Thyroid gland (tissue), 4 donors: ENCODE data around the gene GALE. TPM values are rescaled to one million over a fixed set of nuclear protein-coding genes. Genes with fewer than 3 reads are reported as not detected.

Experiments used
- DNase-seq, 2 donors: peaks; one replicate each; pipeline ENCODE4 v3.0.0-alpha.2; 2019
- H3K27ac ChIP-seq, 3 donors: fragments of 200-600 bp; sonication (generic); 1 replicate in 2 of 3; 2 replicates in 1 of 3; pipeline ENCODE4 v1.5.1; 2016 to 2019; ENCODE audit warnings: mild to moderate bottlenecking in 1 of 3, moderate library complexity in 1 of 3
- H3K27me3 ChIP-seq: fragments of 200-600 bp; sonication (generic); one replicate; pipeline ENCODE4 v1.5.1; 2019
- H3K36me3 ChIP-seq, 2 donors: fragments of 200-600 bp; sonication (generic); one replicate each; pipeline ENCODE4 v1.5.1; 2016 to 2019
- H3K4me1 ChIP-seq, 2 donors: fragments of 200-600 bp; sonication (generic); one replicate each; pipeline ENCODE4 v1.5.1; 2017 to 2019
- H3K4me3 ChIP-seq, 3 donors: fragments of 200-600 bp; sonication (generic); replicated peaks in 1 of 3; 1 replicate in 2 of 3; 2 replicates in 1 of 3; pipeline ENCODE4 v1.5.1; 2016; ENCODE audit warnings: mild to moderate bottlenecking in 1 of 3
- H3K9me3 ChIP-seq: fragments of 200-600 bp; sonication (generic); one replicate; pipeline ENCODE4 v1.5.1; 2017
- POLR2A ChIP-seq, 2 donors: fragments of 450-650 bp; IDR thresholded peaks; one replicate each; pipeline ENCODE4 v1.6.1; 2017; ENCODE audit warnings: antibody characterized with exemption in 2 of 2, mild to moderate bottlenecking in 2 of 2, moderate library complexity in 1 of 2
- WGBS, 2 donors: methylation state at CpG; one replicate each; pipeline ENCODE4 v1.1.5; 2017; 5-methylcytosine and 5-hydroxymethylcytosine counted together
- intact Hi-C: fragments of 100-400 bp; cut with DNase I; formaldehyde crosslinking; loops from one replicate; pipeline ENCODE4 v1.15.1; 2023
- total RNA-seq, 4 donors: library from RNA; depleted of rRNA; stranded (reverse); fragments of >200 nt; gene quantifications; one replicate each; pipeline ENCODE4 v1.2.3, GENCODE V29; 2016
- TF ChIP-seq, protein P1 (sequence below), 6 experiments: fragments of 200-600 bp in 3 of 6; fragments of 450-650 bp in 3 of 6; sonication (generic) in 3 of 6; IDR thresholded peaks; one replicate each; pipeline ENCODE4 v1.5.1; 2016 to 2019; ENCODE audit warnings: antibody characterized with exemption in 6 of 6, mild to moderate bottlenecking in 2 of 6, inconsistent platforms in 1 of 6, moderate library complexity in 1 of 6

GALE gene
- total RNA-seq, 4 donors from 2014 or later, result 4.6 to 12.6 (median 8.4) TPM

DNA sequence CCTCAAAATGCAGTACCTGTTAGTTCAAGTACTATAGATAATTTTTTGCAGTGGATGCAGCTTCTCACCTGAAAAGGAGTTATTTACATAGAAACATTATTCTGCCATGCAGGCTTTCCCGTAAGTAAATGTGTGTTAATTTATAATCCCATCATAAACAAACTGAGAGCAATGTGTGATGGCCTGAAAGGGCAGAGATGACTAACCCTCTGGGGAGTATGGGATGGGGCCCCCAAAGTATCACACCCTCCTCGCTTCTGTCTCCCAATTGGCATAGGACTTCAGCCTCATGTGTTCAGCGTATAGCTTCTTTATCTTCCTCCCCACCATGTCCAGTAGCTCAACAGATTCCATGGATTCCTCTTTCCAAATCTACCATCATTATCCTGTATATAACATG is 17.1 kb upstream of the GALE start:
- WGBS, 2 donors, result 93 to 95% methylated on average over 3 of the region's 3 CpGs
- intact Hi-C loops, result loop anchor here (10.0 kb wide), 1 partner anchor 97 kb away; the partner anchor contains the start of gene CNR2
- peaks cover 49 to 53% of the 10 kb centered on the region in 2 donors for H3K36me3 ChIP-seq

DNA sequence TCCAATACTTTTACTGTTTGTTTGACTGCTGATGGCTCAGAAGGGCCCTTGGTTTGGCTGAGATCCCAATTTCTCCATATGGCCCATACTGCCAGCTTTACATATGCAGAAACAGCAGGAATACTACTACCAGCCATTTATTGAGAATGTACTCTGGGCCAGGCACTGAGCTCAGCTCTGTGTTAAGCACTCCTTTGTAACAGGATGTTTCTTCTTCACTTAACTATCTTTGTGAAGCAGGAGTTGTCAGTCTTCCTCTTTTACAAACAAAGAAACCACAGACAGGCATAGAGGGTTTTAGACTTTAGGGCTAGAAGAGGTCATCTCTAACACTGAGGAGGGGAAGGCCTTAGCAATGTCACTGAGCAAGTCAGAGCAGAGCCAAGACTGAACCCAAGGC is 16.4 kb upstream of the GALE start:
- DNase-seq, result no peak
- Histone ChIP-seq H3K9me3 (no peaks in the 10 kb centered on the region), H3K4me1 (no peaks in the 10 kb centered on the region), H3K27ac (no peak overlapping the region), H3K27me3 (no peaks in the 10 kb centered on the region), H3K4me3 (no peak overlapping the region), H3K36me3 (peaks cover 56 to 60% of the 10 kb centered on the region in 2 donors)
- TF ChIP-seq, protein P1, sequence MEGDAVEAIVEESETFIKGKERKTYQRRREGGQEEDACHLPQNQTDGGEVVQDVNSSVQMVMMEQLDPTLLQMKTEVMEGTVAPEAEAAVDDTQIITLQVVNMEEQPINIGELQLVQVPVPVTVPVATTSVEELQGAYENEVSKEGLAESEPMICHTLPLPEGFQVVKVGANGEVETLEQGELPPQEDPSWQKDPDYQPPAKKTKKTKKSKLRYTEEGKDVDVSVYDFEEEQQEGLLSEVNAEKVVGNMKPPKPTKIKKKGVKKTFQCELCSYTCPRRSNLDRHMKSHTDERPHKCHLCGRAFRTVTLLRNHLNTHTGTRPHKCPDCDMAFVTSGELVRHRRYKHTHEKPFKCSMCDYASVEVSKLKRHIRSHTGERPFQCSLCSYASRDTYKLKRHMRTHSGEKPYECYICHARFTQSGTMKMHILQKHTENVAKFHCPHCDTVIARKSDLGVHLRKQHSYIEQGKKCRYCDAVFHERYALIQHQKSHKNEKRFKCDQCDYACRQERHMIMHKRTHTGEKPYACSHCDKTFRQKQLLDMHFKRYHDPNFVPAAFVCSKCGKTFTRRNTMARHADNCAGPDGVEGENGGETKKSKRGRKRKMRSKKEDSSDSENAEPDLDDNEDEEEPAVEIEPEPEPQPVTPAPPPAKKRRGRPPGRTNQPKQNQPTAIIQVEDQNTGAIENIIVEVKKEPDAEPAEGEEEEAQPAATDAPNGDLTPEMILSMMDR (IDR thresholded peaks at IDR 0.05), result no peak
- TF ChIP-seq POLR2A (IDR thresholded peaks at IDR 0.05), result no peak
- intact Hi-C loops, result loop anchor here (10.0 kb wide), 1 partner anchor 98 kb away; the partner anchor contains the start of gene CNR2

More for the DNA sequence above, 17.1 kb upstream of the GALE start:
- no peak for DNase-seq
- Histone ChIP-seq H3K27ac (no peak overlapping the region), H3K9me3 (no peaks in the 10 kb centered on the region), H3K4me1 (no peaks in the 10 kb centered on the region), H3K27me3 (no peaks in the 10 kb centered on the region), H3K4me3 (no peak overlapping the region)
- no peak for TF ChIP-seq POLR2A (IDR thresholded peaks at IDR 0.05)
- TF ChIP-seq, protein P1 (IDR thresholded peaks at IDR 0.05), result no peak

DNA sequence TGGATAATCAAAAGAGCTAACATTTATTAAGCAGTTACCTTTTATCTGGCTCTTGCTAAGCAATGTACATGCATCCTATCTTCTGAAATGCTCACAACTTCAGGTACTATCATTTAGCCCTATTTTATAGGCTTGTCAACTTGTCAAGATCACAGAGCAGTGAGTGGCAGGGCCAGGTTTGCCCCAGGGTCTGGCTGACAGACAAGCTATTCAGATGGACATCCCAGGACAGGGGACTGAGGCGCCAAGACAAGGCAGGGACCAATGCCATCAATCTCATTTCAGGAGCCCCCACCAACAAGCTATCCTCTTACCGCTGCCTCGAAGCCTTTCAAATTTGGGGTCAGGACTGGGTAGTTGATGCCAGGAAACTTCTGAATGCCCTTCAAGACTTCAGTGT is 15.8 kb upstream of the GALE start:
- no peak overlapping the region for H3K4me3 ChIP-seq
- WGBS, 2 donors, result 82 to 94% methylated on average over 3 of the region's 3 CpGs
- intact Hi-C loops, result loop anchor here (10.0 kb wide), 1 partner anchor 98 kb away; the partner anchor contains the start of gene CNR2
- H3K27me3 ChIP-seq, result no peaks in the 10 kb centered on the region
- no peaks in the 10 kb centered on the region for H3K9me3 ChIP-seq
- no peak overlapping the region for H3K27ac ChIP-seq
- no peak for TF ChIP-seq POLR2A (IDR thresholded peaks at IDR 0.05)
- TF ChIP-seq, protein P1 (IDR thresholded peaks at IDR 0.05), result no peak
- peaks cover 56 to 63% of the 10 kb centered on the region in 2 donors for H3K36me3 ChIP-seq
- DNase-seq, result no peak
- no peaks in the 10 kb centered on the region for H3K4me1 ChIP-seq

DNA sequence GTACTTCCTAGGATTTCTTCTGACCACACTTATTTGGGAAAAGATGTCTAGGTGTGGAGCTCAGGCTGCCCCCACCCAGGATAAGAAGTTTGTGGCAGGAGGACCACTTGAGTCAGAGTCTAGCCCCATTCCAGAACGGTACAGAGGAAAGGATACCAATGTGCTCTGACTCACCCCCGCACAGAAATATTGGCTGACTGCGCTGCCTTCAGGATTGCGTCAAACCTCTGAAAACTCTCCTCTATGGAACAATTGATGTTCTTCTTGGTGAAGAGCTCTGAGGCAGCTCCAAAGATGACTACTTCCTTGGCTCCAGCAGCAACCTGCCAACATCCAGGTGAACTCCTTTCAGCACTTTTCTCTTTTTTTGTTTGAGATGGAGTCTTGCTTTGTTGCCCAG is 13.5 kb upstream of the GALE start:
- 92 to 98% methylated on average over 4 of the region's 4 CpGs for WGBS, 2 donors
- intact Hi-C loops, result loop anchor here (10.0 kb wide), 1 partner anchor 101 kb away; the partner anchor contains the start of gene CNR2
- no peak overlapping the region for H3K4me3 ChIP-seq
- H3K27ac ChIP-seq, result no peak overlapping the region
- no peaks in the 10 kb centered on the region for H3K27me3 ChIP-seq
- H3K4me1 ChIP-seq, result no peaks in the 10 kb centered on the region
- TF ChIP-seq, protein P1 (IDR thresholded peaks at IDR 0.05), result no peak
- TF ChIP-seq POLR2A (IDR thresholded peaks at IDR 0.05), result no peak
- no peaks in the 10 kb centered on the region for H3K9me3 ChIP-seq
- no peak for DNase-seq
- H3K36me3 ChIP-seq, result peaks cover 51 to 63% of the 10 kb centered on the region in 2 donors

DNA sequence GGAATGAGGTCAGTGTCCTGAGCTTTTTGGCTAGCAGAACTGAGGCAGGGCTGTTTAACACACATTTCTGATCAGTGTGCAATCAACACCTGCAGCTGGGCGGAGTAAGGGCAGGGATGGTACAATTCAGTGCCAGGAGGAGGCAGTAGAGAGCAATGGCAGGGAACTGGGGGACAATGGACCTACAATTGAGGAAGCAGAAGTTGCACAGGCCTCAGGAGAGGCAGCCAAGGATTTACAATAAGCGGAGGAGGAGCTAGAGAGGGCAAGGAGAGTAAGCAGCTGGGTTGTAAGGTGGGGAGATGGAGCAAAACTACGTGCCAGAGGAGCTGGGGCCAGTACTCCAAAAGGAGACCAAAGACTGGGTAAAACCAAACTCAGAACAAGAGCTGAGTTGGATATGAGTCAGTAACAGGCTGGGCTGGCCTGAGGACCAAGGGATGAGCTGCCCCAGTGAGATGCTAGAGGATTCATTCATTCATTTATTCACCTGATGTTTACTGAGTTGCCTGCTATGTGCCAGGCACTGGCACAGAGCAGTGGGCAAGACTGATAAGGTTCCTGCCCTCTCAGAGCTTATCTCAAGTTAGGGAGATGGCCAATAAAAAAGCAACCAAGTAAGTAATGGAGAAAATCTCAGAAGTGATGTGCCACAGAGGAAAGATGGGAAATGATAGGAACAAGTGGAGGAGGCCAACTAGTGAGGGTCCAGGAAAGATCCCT is 10.4 kb upstream of the GALE start:
- no peaks in the 10 kb centered on the region for H3K27me3 ChIP-seq
- H3K4me1 ChIP-seq, result no peaks in the 10 kb centered on the region
- DNase-seq, result peak; percentile 24 to 28
- H3K27ac ChIP-seq, result no peak overlapping the region
- TF ChIP-seq POLR2A (IDR thresholded peaks at IDR 0.05), result no peak
- TF ChIP-seq, protein P1 (IDR thresholded peaks at IDR 0.05), result peak in 4 of 6 experiments; percentile 17 to 53 (median 42)
- no peak overlapping the region for H3K4me3 ChIP-seq
- intact Hi-C loops, result loop anchor here (10.0 kb wide), 1 partner anchor 104 kb away; the partner anchor contains the start of gene CNR2
- peaks cover 36 to 39% of the 10 kb centered on the region in 2 donors for H3K36me3 ChIP-seq
- H3K9me3 ChIP-seq, result no peaks in the 10 kb centered on the region
- 72 to 77% methylated on average over 3 of the region's 3 CpGs for WGBS, 2 donors
